HG03439 (cell line): ENCODE measurements around the gene HMOX2.

Experiments
- ATAC-seq: cut with Tn5 transposase; IDR thresholded peaks from one replicate; pipeline ENCODE4 v1.9.1; 2021; ENCODE audit warnings: mild to moderate bottlenecking, moderate library complexity; ENCODE audit not compliant: unreplicated experiment

HMOX2 gene

GRCh38 chr16:4463522-4464163 lies 12.6 kb upstream of the HMOX2 start:
- no peak for ATAC-seq

DNA sequence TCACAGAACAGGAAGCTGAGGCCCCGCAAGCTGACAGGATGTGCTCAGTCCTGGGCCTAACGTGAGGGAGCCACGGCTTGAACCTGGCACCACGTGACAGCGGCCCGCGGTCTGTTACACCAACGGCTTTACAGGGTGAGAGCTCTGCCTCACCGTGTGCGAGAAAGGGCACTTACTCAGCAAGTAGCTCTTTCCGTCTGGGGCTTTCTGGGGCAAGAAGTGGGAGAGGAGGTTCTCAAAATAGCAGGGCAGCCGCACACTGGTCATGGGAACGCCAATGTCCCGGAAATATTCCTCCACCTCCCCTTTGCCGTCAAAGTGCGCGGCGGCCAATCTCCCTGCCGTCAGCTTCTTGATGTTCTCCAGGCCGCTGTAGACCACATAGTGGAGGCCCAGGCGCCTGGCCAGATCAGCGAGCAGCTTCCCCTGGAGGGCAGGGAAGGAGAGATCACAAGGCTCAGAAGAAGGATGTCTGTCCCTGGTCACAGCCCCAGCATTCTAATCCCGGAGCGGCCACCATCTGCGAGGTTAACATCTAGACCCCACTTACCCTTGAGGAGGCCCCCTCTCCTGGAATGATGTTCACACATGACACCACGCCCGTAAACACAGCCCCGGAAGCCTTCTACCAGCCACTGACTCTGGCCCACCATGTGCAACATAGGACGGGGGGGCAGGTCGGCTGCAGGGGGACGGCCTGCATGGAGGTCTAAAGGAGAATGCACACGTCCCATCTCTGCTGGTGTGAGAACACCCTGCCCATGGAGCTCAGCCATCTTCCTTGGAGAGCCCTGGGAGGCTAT lies 10.0 kb upstream of the HMOX2 start:
- no peak for ATAC-seq

GRCh38 chr16:4467916-4468315 lies 8.3 kb upstream of the HMOX2 start:
- no peak for ATAC-seq

DNA sequence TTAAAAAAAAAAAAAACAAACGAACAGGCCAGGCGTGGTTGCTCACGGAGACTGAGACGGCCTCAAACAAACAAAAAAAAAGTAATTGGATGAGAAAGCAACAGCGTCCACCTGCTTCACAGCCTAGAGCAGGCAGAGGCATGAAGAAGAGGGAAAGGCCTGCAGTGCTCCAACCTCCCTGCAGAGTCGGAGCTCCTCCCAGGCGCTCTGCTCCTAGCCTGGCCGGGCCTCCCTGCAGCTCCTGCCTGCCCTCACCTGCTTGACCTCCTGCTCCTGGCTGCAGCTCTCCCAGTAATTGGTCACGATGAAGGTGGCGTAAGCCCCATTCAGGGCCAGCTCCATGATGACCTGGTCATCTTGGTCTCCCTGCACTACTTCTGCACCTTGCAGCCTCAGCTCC lies 7.2 kb upstream of the HMOX2 start:
- no peak for ATAC-seq

DNA sequence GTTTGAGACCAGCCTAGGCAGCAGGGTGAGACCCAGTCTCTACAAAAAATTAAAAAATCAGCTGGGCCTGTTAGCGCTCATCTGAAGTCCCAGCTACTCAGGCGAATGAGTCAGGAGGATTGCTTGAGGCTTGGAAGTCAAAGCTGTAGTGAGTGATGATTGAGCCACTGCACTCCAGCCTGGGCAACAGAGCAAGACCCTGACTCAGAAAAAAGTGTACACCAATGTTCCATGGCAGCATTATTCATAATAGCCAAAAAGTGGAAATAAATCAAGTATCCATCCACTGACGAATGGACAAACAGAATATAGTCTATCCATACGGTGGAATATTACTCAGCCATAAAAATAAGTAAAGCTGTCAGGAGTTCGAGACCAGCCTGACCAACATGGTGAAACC lies 4.3 kb upstream of the HMOX2 start:
- no peak for ATAC-seq

DNA sequence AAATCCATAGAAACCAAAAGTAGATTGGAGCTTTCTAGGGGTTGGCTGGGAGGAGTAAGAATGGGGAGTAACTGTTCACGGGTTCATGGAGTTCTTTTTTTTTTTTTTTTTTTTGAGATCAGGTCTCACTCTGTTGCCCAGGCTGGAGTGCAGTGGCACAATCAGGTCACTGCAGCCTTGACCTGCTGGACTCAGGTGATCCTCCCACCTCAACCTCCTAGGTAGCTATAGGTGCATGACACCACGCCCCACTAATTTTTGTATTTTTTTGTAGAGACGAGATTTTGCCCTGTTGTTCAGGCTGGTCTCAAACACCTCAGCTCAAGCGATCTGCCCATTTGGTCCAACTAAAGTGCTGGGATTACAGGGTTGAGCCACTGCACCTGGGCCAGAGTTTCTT lies 3.3 kb upstream of the HMOX2 start:
- ATAC-seq, result no peak

DNA sequence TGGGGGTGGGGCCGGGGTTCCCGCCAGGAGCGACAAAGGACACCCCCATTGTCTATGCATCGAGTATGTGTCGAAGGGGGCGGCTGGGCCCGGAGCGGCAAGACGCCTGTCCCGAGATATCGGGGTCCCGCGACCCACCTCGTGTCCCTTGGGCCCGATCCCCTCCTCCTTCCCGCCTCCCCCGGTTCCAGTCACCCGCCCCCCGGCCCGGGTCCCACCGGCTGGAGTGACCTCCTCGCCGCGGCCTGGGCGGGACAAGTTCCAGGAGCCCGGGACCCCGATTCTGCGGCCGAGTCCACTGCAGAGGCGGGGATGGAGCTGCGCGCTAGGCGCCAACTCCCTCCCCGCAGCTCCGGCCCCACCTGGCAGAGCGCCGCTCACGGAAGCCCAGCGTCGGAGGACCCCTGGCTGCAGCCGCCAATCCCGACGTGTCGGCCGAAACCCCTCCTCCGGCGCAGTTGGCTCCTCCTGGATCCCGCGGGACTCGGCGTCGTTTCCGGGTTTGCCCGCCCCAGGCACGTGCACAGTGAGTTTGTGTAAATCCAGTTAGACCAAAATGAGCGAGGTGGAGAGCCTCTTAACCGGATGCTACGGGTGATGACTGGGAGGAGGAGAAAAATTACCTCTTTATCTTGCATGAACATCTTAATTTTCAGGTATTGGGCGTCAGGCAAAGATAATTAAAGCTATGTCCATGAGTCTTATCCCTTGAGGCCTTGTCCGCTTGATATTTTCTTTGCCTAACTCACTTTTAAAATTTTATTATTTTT lies 1.8 kb upstream of the HMOX2 start, which contains the start of gene NMRAL1:
NMRAL1 (minus strand) TSS at position 434 of the 770 bp plus-strand sequence. CDS start 493 bp downstream, outside the sequence.
- peak; percentile 35 for ATAC-seq

DNA sequence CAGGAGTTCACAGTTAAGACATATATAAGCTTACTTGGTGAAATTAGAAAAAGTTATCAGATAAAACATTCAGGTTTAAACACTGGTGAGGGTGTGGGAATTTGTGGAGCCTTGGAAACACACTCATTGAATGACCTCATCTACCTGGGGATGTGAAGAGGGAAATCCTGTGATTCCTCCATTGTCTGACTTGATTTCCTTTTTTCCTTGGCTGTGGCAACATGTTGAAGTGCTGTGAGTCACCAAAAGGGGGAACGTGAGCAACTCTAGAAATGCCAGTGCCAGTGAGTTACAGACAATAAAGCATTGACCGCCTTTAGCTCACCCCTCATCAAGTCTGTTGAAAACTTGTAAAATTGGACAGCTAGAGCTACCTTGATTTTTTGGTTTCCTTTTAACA lies 1.8 kb downstream of the HMOX2 start:
- ATAC-seq, result no peak

DNA sequence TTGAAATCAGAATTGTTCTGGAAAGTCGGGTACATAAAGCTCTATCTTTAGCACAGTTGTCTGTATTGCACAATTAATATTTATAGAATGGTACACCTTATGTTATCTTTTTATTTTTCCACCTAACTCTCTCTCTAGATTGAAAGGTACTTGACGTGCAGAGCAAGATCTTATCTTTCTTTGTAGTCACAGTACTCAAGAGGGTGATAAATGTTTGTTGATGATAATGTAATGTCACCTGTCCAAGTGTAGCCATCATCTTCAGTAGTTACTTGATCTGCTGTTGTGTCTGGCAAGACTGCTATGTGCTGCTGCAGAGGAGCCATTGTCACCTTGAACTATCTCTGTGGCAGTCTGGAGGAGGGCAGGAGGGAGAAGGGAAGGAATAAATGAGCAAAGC lies 5.3 kb downstream of the HMOX2 start:
- no peak for ATAC-seq

- no peak for ATAC-seq
Measured at GRCh38 chr16:4481963-4482362, 5.8 kb downstream of the HMOX2 start.

GRCh38 chr16:4486126-4486893 lies 10.1 kb downstream of the HMOX2 start:
- no peak for ATAC-seq

- no peak for ATAC-seq
Measured at GRCh38 chr16:4487955-4488498, 11.8 kb downstream of the HMOX2 start.

GRCh38 chr16:4488499-4488967 lies 12.3 kb downstream of the HMOX2 start:
- no peak for ATAC-seq

DNA sequence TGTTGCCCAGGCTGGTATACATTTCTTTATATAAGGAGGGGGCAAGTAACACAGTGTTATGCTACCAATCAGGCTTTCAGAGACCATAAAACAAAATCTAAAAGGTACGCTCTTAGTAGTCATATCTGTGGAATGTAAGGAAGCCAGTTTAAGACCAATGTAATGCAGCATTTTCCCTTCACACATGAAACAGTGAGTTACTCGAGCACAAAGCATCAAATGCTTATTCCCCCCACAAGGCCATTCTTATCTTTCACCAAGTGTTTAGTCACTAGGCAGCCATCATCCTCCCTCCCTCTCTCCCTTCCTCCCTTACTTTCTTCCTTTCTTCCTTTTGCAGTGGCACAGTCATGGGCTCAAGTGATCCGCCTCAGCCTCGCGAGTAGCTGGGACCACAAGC lies 12.8 kb downstream of the HMOX2 start:
- ATAC-seq, result no peak

GRCh38 chr16:4491898-4492297 lies 15.7 kb downstream of the HMOX2 start:
- no peak for ATAC-seq

DNA sequence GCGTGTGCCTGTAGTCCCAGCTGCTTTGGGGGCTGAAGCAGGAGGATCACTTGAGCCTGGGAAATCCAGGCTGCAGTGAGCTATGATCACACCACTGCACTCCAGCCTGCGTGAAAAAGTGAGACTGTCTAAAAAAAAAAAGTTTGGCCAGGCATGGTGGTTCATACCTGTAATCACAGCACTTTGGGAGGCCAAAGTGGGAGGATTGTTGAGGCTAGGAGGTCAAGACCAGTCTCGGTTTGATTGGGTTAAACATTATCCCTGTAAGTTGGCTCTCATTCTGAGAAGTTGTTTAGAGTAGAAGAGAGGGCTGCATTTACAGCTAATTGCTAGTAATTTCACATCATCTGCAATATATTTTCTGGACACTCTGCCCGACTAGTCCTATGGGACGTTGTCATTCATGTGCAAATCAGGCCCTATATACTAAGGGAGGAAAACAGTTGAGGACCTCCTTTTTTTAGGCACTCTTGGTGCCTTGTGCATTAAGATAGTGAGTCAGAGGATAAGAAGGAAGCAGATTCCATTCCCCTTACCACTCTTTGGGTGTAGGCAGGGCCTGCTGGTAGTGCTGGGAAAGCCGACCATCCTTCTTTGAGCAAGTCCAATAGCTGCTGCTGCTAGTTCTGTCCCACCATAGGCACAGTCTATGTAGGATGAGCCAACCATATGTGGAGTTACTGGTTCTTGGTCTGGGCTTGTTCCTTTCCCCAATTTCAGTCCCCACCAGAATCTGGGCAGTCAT lies 18.7 kb downstream of the HMOX2 start:
- ATAC-seq, result no peak

GRCh38 chr16:4495766-4496165 lies 19.6 kb downstream of the HMOX2 start:
- no peak for ATAC-seq

DNA sequence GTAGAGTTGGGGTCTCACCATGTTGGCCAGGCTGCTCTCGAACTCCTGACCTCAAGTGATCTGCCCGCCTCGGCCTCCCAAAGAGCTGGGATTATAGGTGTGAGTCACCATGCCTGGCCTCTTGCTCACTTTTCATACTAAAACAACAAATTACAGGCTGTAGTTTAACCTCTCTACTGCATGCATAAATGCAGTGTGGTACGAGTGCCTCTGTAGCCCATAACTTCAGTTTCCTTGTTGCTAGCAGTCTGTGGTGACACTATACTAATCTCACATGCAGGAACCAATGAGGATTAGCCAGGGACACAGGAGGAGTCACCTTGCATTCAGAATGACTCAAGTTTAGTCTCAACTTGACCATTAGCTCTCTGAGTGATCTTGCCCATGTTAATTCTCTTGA lies 20.1 kb downstream of the HMOX2 start:
- no peak for ATAC-seq

DNA sequence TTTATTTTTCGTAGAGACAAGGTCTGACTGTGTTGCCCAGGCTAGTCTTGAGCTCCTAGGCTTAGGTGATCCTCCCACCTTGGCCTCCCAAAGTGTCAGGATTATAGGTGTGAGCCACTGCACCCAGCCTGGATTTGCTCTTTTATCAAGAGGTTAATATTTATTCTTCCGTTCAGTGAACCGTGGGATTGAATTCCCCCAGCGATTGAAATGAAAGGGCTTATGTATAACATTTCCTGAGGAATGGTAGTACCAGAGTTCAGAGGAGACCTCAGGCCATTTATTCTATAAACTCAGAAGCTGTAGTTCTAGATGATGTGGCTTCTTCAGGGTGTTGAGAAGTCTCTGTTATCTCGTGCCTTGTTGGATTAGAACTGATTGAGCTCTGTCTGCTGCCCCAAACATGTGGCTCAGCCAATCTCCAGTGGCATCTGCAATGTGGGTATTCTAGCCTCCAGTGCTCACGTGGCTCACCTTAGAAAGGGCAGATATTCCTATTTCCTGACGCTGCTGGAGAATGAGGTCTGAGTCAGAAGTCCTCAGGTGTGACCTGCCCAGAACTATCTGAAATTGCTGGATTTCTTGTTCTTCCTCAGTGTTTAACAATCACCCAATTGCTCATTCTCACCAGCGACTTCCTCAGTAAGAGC lies 22.5 kb downstream of the HMOX2 start:
- no peak for ATAC-seq
